ENCODE data around the gene STIP1. TPM values are rescaled to one million over a fixed set of nuclear protein-coding genes. Genes with fewer than 3 reads are reported as not detected.

STIP1 gene
- total and polyA plus RNA-seq, 9 of the 15 experiments (the other 6 are each of a cell fraction or from before 2014, with no cell fraction given), result 58.1 to 465 (median 346) TPM

DNA sequence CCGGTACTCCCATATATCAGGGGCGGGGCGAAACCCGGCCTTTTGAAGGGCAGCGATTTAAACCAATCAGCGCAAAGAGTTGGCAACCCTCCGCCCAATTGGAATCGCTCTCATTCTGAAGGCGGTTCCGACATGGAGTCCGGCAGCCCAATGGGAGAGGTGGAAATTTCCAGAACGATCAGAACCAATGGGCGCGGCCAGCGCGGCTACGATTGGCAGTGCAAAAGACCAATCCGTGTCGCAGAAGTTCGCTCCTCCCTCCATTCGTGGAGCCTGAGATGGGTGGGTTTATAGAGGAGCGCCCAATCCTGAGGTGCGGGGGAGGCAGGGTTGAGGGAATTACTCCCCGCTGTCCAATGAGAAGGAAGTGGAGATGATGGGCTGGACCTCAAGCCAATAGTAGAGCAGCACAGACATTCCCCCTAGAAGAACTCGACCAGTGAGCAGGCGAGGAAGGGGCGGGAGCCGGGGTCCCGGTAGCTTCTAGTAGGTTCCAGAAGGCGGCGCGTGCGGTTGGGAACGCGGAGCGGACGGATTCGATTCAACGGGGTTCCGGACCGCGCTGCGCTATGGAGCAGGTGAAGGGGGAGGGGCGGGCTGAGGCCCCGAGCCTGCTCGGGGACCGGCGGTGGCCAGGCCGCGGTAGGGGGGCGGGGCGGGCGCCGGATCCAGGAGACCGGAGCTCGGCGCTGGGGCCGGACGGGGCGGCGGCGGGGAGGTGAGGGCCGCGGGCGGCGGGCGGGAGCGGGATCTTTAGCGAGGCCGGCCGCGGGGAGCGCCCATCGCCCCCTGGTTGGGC lies at the start of gene STIP1 (continued):
- no peak for TF ChIP-seq PHB2 (IDR thresholded peaks at IDR 0.05; ENCODE audit: low read depth)
- no peak for TF ChIP-seq PPARD (CRISPR knock-in tag; IDR thresholded peaks at IDR 0.05)
- TF ChIP-seq CBX3 (IDR thresholded peaks at IDR 0.05; ENCODE audit: borderline replicate concordance in 1 of 2, low read length in 2 of 2), result no peak
- no peak for TF ChIP-seq PTRF (tag; IDR thresholded peaks at IDR 0.05)
- TF ChIP-seq KLF16 (IDR thresholded peaks at IDR 0.05), result peak; percentile 90
- TF ChIP-seq TAF15 (IDR thresholded peaks at IDR 0.05; ENCODE audit: low read depth, low read length), result no peak
- TF ChIP-seq TAF1 (IDR thresholded peaks at IDR 0.05; ENCODE audit: control insufficient read depth, extremely low read depth, insufficient read depth, low read length, severe bottlenecking), result peak; percentile 98
- TF ChIP-seq ZNF445 (CRISPR knock-in tag; IDR thresholded peaks at IDR 0.05; ENCODE audit: low read depth), result no peak
- TF ChIP-seq ZNF174 (CRISPR knock-in tag; IDR thresholded peaks at IDR 0.05), result no peak
- TF ChIP-seq YBX1 (IDR thresholded peaks at IDR 0.05), result no peak
- TF ChIP-seq TARDBP (IDR thresholded peaks at IDR 0.05), result no peak
- TF ChIP-seq TFAM (CRISPR knock-in tag; conservative IDR thresholded peaks at IDR 0.05), result no peak
- TF ChIP-seq, protein P1, sequence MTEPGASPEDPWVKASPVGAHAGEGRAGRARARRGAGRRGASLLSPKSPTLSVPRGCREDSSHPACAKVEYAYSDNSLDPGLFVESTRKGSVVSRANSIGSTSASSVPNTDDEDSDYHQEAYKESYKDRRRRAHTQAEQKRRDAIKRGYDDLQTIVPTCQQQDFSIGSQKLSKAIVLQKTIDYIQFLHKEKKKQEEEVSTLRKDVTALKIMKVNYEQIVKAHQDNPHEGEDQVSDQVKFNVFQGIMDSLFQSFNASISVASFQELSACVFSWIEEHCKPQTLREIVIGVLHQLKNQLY (CRISPR knock-in tag; conservative IDR thresholded peaks at IDR 0.05), result no peak
- no peak for TF ChIP-seq CHD1 (IDR thresholded peaks at IDR 0.05; ENCODE audit: low read length)
- TF ChIP-seq, protein P2, sequence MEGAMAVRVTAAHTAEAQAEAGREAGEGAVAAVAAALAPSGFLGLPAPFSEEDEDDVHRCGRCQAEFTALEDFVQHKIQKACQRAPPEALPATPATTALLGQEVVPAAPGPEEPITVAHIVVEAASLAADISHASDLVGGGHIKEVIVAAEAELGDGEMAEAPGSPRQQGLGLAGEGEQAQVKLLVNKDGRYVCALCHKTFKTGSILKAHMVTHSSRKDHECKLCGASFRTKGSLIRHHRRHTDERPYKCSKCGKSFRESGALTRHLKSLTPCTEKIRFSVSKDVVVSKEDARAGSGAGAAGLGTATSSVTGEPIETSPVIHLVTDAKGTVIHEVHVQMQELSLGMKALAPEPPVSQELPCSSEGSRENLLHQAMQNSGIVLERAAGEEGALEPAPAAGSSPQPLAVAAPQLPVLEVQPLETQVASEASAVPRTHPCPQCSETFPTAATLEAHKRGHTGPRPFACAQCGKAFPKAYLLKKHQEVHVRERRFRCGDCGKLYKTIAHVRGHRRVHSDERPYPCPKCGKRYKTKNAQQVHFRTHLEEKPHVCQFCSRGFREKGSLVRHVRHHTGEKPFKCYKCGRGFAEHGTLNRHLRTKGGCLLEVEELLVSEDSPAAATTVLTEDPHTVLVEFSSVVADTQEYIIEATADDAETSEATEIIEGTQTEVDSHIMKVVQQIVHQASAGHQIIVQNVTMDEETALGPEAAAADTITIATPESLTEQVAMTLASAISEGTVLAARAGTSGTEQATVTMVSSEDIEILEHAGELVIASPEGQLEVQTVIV (CRISPR knock-in tag; IDR thresholded peaks at IDR 0.05; ENCODE audit: borderline replicate concordance), result no peak
- TF ChIP-seq POLR2AphosphoS2 (IDR thresholded peaks at IDR 0.05; ENCODE audit: low read length), result no peak
- no peak for TF ChIP-seq IRF1 (CRISPR knock-in tag; IDR thresholded peaks at IDR 0.05; ENCODE audit: borderline replicate concordance)
- TF ChIP-seq, protein P3, sequence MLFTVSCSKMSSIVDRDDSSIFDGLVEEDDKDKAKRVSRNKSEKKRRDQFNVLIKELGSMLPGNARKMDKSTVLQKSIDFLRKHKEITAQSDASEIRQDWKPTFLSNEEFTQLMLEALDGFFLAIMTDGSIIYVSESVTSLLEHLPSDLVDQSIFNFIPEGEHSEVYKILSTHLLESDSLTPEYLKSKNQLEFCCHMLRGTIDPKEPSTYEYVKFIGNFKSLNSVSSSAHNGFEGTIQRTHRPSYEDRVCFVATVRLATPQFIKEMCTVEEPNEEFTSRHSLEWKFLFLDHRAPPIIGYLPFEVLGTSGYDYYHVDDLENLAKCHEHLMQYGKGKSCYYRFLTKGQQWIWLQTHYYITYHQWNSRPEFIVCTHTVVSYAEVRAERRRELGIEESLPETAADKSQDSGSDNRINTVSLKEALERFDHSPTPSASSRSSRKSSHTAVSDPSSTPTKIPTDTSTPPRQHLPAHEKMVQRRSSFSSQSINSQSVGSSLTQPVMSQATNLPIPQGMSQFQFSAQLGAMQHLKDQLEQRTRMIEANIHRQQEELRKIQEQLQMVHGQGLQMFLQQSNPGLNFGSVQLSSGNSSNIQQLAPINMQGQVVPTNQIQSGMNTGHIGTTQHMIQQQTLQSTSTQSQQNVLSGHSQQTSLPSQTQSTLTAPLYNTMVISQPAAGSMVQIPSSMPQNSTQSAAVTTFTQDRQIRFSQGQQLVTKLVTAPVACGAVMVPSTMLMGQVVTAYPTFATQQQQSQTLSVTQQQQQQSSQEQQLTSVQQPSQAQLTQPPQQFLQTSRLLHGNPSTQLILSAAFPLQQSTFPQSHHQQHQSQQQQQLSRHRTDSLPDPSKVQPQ (CRISPR knock-in tag; IDR thresholded peaks at IDR 0.05; ENCODE audit: borderline replicate concordance), result no peak
- no peak for TF ChIP-seq ZEB2 (IDR thresholded peaks at IDR 0.05)
- no peak for TF ChIP-seq MCM3 (IDR thresholded peaks at IDR 0.05)
- no peak for TF ChIP-seq MEF2A (IDR thresholded peaks at IDR 0.05; ENCODE audit: control insufficient read depth, low read depth, low read length)
- no peak for TF ChIP-seq ZNF184 (CRISPR knock-in tag; IDR thresholded peaks at IDR 0.05)
- no peak for TF ChIP-seq SREBF2 (CRISPR knock-in tag; IDR thresholded peaks at IDR 0.05)
- peak in 1 of 2 experiments; percentile 100; a peak in 2 of 4 replicates for TF ChIP-seq ARNT (IDR thresholded peaks at IDR 0.05)
